ENCODE measurements around the gene CRIP1. TPM values are rescaled to one million over a fixed set of nuclear protein-coding genes. Genes with fewer than 3 reads are reported as not detected.

Gene CRIP1
- total RNA-seq, 4 donors from 2014 or later: 34.0 to 110 (median 54.6) TPM

GRCh38 chr14:105447651-105448640 is 38.7 kb upstream of the CRIP1 start:
- TF ChIP-seq POLR2AphosphoS5 (IDR thresholded peaks at IDR 0.05): no peak
- Histone ChIP-seq H3K9me3 (no peaks in the 10 kb centered on the region), H3K4me1 (peaks cover 17 to 24% (median 21%) of the 10 kb centered on the region in 4 donors), H3K27me3 (no peaks in the 10 kb centered on the region), H3K36me3 (peaks cover 12 to 55% (median 38%) of the 10 kb centered on the region in 4 donors), H3K27ac (replicated peaks in 1 of 4) (peak overlapping the region; percentile 30 to 64 (median 44)), H3K4me3 (no peak overlapping the region)
- intact Hi-C loops (cut with DNase I): loop anchor here (2.0 to 5.0 kb wide), 2 partner anchors 39 to 81 kb away; partner anchors contain the start of gene CRIP1
- no peak for DNase-seq (ENCODE audit: extremely low spot score)
- WGBS: 86% methylated on average over 27 of the region's 31 CpGs

- intact Hi-C loops (cut with DNase I): loop anchor here (2.0 to 5.0 kb wide), 2 partner anchors 39 to 80 kb away; partner anchors contain the start of gene CRIP1
- Histone ChIP-seq H3K9me3 (no peaks in the 10 kb centered on the region), H3K36me3 (peaks cover 12 to 56% (median 41%) of the 10 kb centered on the region in 4 donors), H3K4me3 (peak overlapping the region in 2 of 4 donors; percentile 25 to 33), H3K4me1 (peaks cover 17 to 24% (median 21%) of the 10 kb centered on the region in 4 donors), H3K27me3 (no peaks in the 10 kb centered on the region), H3K27ac (replicated peaks in 1 of 4) (peak overlapping the region; percentile 30 to 64 (median 44))
- no CpG with 5 or more reads among the region's 16 CpGs for WGBS
- no peak for DNase-seq (ENCODE audit: extremely low spot score)
- peak in 2 of 3 experiments; percentile 88 to 91 for TF ChIP-seq CTCF (IDR thresholded peaks at IDR 0.05)
- no peak for TF ChIP-seq POLR2A (IDR thresholded peaks at IDR 0.05; ENCODE audit: low read depth)
- peak; percentile 59 to 69 for TF ChIP-seq POLR2AphosphoS5 (IDR thresholded peaks at IDR 0.05)
These were observed 38.0 kb upstream of the CRIP1 start for GRCh38 chr14:105448706-105449111.

- 83% methylated on average over 21 of the region's 47 CpGs for WGBS
- Histone ChIP-seq H3K9me3 (no peaks in the 10 kb centered on the region), H3K27me3 (no peaks in the 10 kb centered on the region), H3K36me3 (peaks cover 16 to 64% (median 48%) of the 10 kb centered on the region in 4 donors), H3K4me3 (no peak overlapping the region), H3K27ac (replicated peaks in 1 of 4) (peak overlapping the region in 2 of 4 donors; percentile 43 to 64), H3K4me1 (peaks cover 17 to 24% (median 21%) of the 10 kb centered on the region in 4 donors)
- intact Hi-C loops (cut with DNase I): loop anchor here (2.0 to 5.0 kb wide), 3 partner anchors 38 to 79 kb away; partner anchors contain the start of gene CRIP1
- TF ChIP-seq CTCF (IDR thresholded peaks at IDR 0.05): no peak
- no peak for TF ChIP-seq EP300 (IDR thresholded peaks at IDR 0.05)
- TF ChIP-seq POLR2AphosphoS5 (IDR thresholded peaks at IDR 0.05): no peak
- TF ChIP-seq POLR2A (IDR thresholded peaks at IDR 0.05; ENCODE audit: low read depth): no peak
- no peak for DNase-seq (ENCODE audit: extremely low spot score)
These were observed 37.2 kb upstream of the CRIP1 start for GRCh38 chr14:105449276-105450122.

GRCh38 chr14:105450123-105450505 is 36.6 kb upstream of the CRIP1 start:
- TF ChIP-seq EP300 (IDR thresholded peaks at IDR 0.05) (no peak), POLR2A (IDR thresholded peaks at IDR 0.05; ENCODE audit: low read depth) (no peak), CTCF (IDR thresholded peaks at IDR 0.05) (no peak), POLR2AphosphoS5 (IDR thresholded peaks at IDR 0.05) (no peak)
- Histone ChIP-seq H3K27ac (replicated peaks in 1 of 4) (no peak overlapping the region), H3K9me3 (no peaks in the 10 kb centered on the region), H3K27me3 (no peaks in the 10 kb centered on the region), H3K36me3 (peaks cover 22 to 71% (median 53%) of the 10 kb centered on the region in 4 donors), H3K4me3 (no peak overlapping the region), H3K4me1 (peaks cover 17 to 24% (median 21%) of the 10 kb centered on the region in 4 donors)
- intact Hi-C loops (cut with DNase I): loop anchor here (5.0 kb wide), 1 partner anchor 78 kb away; no protein-coding TSS in a partner anchor
- DNase-seq (ENCODE audit: extremely low spot score): no peak
- WGBS: 92% methylated on average over 14 of the region's 22 CpGs
